ENCODE measurements around the gene GPR15LG. TPM values are rescaled to one million over a fixed set of nuclear protein-coding genes. Genes with fewer than 3 reads are reported as not detected.

Gene GPR15LG
- total and polyA plus RNA-seq, 2 donors (not counting 3 experiments of a cell fraction or from before 2014, with no cell fraction given) = not detected

DNA sequence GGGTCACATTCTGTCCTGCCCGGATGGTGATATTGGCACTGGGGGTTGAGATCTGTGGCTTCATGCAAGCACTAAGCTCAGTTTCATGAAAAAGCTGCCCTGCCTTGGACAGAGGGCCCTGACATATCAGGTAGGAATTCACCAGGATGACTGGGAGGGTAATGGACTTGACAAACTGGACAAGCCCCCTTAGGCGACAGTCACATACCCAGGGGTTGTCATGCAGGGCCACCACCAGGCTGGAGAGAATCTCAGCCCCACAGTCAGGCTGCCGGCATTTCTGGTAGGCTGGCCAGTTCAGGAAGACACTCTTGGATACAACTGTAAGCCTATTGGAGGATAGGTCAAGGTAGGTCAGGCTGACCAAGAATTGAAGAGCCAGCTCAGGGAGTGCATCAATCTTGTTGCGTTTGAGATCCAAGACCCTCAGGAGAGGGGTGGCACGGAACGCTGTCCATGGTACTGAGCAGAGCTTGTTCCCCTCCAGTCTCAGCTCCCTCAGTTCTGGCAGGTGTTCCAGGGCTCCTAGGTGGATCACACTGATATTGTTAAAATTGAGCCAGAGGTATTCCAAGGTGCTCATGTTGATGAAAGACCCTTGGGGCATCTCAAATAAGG lies 50.9 kb downstream of the GPR15LG start:
- CTCF ChIA-PET = no interaction called here
- BruUV-seq (replicated peaks) = no TSS peak
- H3K4me1 ChIP-seq (ENCODE audit: control insufficient read depth, extremely low read depth, insufficient read depth, low read length) = no peaks in the 10 kb centered on the region
- H3K4me2 ChIP-seq (ENCODE audit: insufficient read depth, low read length) = no peak overlapping the region
- DNase-seq (ENCODE audit: low read depth, low spot score) (no peak), FAIRE-seq (no peak)
- H3K27ac ChIP-seq (ENCODE audit: insufficient read depth, low read depth, low read length) = no peak overlapping the region
- no peaks in the 10 kb centered on the region for H4K20me1 ChIP-seq (replicated peaks; ENCODE audit: control insufficient read depth, extremely low read depth, insufficient read depth, low read length)
- H3K27me3 ChIP-seq (ENCODE audit: control insufficient read depth in 2 of 2, insufficient read depth in 2 of 2, low read length in 2 of 2) = peaks cover 0 to under 1% of the 10 kb centered on the region in 2 experiments
- H3K9me1 ChIP-seq (replicated peaks; ENCODE audit: control insufficient read depth, extremely low read depth, insufficient read depth, low read length) = no peaks in the 10 kb centered on the region
- no peaks in the 10 kb centered on the region for H3K79me2 ChIP-seq (ENCODE audit: control insufficient read depth, insufficient read depth, low read length)
- no peak for TF ChIP-seq EZH2 (IDR thresholded peaks at IDR 0.05; ENCODE audit: borderline replicate concordance, low read depth, low read length, severe bottlenecking)
- no peak for TF ChIP-seq POLR2AphosphoS5 (IDR thresholded peaks at IDR 0.05; ENCODE audit: insufficient read depth, low read depth, low read length)
- TF ChIP-seq, protein P1, sequence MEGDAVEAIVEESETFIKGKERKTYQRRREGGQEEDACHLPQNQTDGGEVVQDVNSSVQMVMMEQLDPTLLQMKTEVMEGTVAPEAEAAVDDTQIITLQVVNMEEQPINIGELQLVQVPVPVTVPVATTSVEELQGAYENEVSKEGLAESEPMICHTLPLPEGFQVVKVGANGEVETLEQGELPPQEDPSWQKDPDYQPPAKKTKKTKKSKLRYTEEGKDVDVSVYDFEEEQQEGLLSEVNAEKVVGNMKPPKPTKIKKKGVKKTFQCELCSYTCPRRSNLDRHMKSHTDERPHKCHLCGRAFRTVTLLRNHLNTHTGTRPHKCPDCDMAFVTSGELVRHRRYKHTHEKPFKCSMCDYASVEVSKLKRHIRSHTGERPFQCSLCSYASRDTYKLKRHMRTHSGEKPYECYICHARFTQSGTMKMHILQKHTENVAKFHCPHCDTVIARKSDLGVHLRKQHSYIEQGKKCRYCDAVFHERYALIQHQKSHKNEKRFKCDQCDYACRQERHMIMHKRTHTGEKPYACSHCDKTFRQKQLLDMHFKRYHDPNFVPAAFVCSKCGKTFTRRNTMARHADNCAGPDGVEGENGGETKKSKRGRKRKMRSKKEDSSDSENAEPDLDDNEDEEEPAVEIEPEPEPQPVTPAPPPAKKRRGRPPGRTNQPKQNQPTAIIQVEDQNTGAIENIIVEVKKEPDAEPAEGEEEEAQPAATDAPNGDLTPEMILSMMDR (IDR thresholded peaks at IDR 0.05; ENCODE audit: extremely low read depth in 1 of 2, insufficient read depth in 1 of 2, low read depth in 1 of 2, low read length in 2 of 2) = no peak
- TF ChIP-seq, protein P2, sequence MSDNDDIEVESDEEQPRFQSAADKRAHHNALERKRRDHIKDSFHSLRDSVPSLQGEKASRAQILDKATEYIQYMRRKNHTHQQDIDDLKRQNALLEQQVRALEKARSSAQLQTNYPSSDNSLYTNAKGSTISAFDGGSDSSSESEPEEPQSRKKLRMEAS (IDR thresholded peaks at IDR 0.05; ENCODE audit: insufficient read depth, insufficient read length) = no peak
- no peak for TF ChIP-seq FOS (IDR thresholded peaks at IDR 0.05; ENCODE audit: borderline replicate concordance, insufficient read depth, low read length)
- TF ChIP-seq GATA2 (IDR thresholded peaks at IDR 0.05; ENCODE audit: insufficient read depth, insufficient read length, low read depth, low read length) = no peak
- no peak for TF ChIP-seq JUN (IDR thresholded peaks at IDR 0.05; ENCODE audit: borderline replicate concordance, insufficient read depth, insufficient read length, low read depth)
- no peak for TF ChIP-seq MYC (IDR thresholded peaks at IDR 0.05; ENCODE audit: low read depth, low read length)
- no peak for TF ChIP-seq POLR2A (IDR thresholded peaks at IDR 0.05; ENCODE audit: low read depth, low read length)
- intact Hi-C loops (cut with micrococcal nuclease) = no loop called here
- H3K36me3 ChIP-seq (ENCODE audit: control insufficient read depth in 2 of 2, extremely low read depth in 1 of 2, insufficient read depth in 2 of 2, low read length in 2 of 2) = no peaks in the 10 kb centered on the region
- H3K4me3 ChIP-seq (replicated peaks in 1 of 3; ENCODE audit: insufficient read depth in 1 of 3, low read depth in 1 of 3, low read length in 3 of 3) = no peak overlapping the region
- dilution Hi-C loops (cut with MboI; ENCODE audit: extremely low pct_ligation_motif_present, low sequenced_read_pairs) = no loop called here
- no peak overlapping the region for H3K9ac ChIP-seq (replicated peaks; ENCODE audit: extremely low read depth, insufficient read depth, low read length)
- POLR2A ChIA-PET = no interaction called here
- no peak overlapping the region for H2AFZ ChIP-seq (ENCODE audit: low read depth, low read length)
- no peaks in the 10 kb centered on the region for H3K9me3 ChIP-seq (replicated peaks; ENCODE audit: control insufficient read depth, insufficient read depth, low read length)

All from endothelial cell of umbilical vein (primary cell).